BLaER1 treated with 17β-estradiol and CSF1 and Interleukin-3, amounts not matched to agents 10 nM and 100 nM (cell line): ENCODE results near the gene FBXW11.
A peak's percentile ranks its signal among the peaks of the same experiment; 100 is the strongest.

Source experiments
- H3K27ac ChIP-seq, 11 experiments: shearing (Covaris generic); formaldehyde crosslinking; 2 replicates each; pipeline ENCODE4 v1.8.1; 2022
- H3K27me3 ChIP-seq, 11 experiments: shearing (Covaris generic); formaldehyde crosslinking; 2 replicates each; pipeline ENCODE4 v1.8.1; 2022
- H3K36me3 ChIP-seq, 11 experiments: shearing (Covaris generic); formaldehyde crosslinking; 2 replicates each; pipeline ENCODE4 v1.8.1; 2022
- H3K4me1 ChIP-seq, 10 experiments: shearing (Covaris generic); formaldehyde crosslinking; 2 replicates each; pipeline ENCODE4 v1.8.1; 2022
- H3K4me2 ChIP-seq, 11 experiments: shearing (Covaris generic); formaldehyde crosslinking; 2 replicates each; pipeline ENCODE4 v1.8.1; 2022
- H3K4me3 ChIP-seq, 10 experiments: shearing (Covaris generic); formaldehyde crosslinking; 2 replicates each; pipeline ENCODE4 v1.8.1; 2022
- H3K9ac ChIP-seq, 11 experiments: shearing (Covaris generic); formaldehyde crosslinking; 2 replicates each; pipeline ENCODE4 v1.8.1; 2022
- H3K9me3 ChIP-seq, 11 experiments: shearing (Covaris generic); formaldehyde crosslinking; replicated peaks in 1 of 11; 2 replicates each; pipeline ENCODE4 v1.8.1; 2022
- H4K20me1 ChIP-seq, 11 experiments: shearing (Covaris generic); formaldehyde crosslinking; 2 replicates each; pipeline ENCODE4 v1.8.1; 2022
- Cebpa-rat ChIP-seq, 11 experiments: shearing (Covaris generic); IDR thresholded peaks; 2 replicates each; pipeline ENCODE4 v1.8.1; 2022

Gene FBXW11

GRCh38 chr5:171906066-171906570 lies 100.3 kb downstream of the FBXW11 start:
- Histone ChIP-seq H3K4me1 (peaks cover 25 to 36% (median 30%) of the 10 kb centered on the region in 10 experiments), H3K27me3 (no peaks in the 10 kb centered on the region), H3K27ac (peak overlapping the region in 1 of 11 experiments; percentile 43; a peak in 1 of 22 replicates), H4K20me1 (peaks cover 66 to 100% (median 95%) of the 10 kb centered on the region in 11 experiments), H3K36me3 (peaks cover 20 to 63% (median 43%) of the 10 kb centered on the region in 11 experiments), H3K9me3 (no peaks in the 10 kb centered on the region), H3K9ac (peak overlapping the region in 5 of 11 experiments; percentile 13 to 51 (median 21); a peak in 4 of 22 replicates), H3K4me3 (no peak overlapping the region), H3K4me2 (peak overlapping the region; percentile 18 to 81 (median 61); a peak in 21 of 22 replicates)
- no peak for TF ChIP-seq Cebpa-rat (IDR thresholded peaks at IDR 0.05)

GRCh38 chr5:171904886-171905285 lies 101.6 kb downstream of the FBXW11 start:
- Histone ChIP-seq H3K4me3 (no peak overlapping the region), H3K4me1 (peaks cover 25 to 32% (median 29%) of the 10 kb centered on the region in 10 experiments), H3K9me3 (no peaks in the 10 kb centered on the region), H3K27me3 (no peaks in the 10 kb centered on the region), H3K9ac (peak overlapping the region in 1 of 11 experiments; percentile 15; a peak in 1 of 22 replicates), H3K27ac (peak overlapping the region in 2 of 11 experiments; percentile 17 to 43; a peak in 3 of 22 replicates), H3K36me3 (peaks cover 14 to 56% (median 44%) of the 10 kb centered on the region in 11 experiments), H3K4me2 (peak overlapping the region in 8 of 11 experiments; percentile 33 to 81 (median 59); a peak in 13 of 22 replicates), H4K20me1 (peaks cover 71 to 100% (median 96%) of the 10 kb centered on the region in 11 experiments)
- TF ChIP-seq Cebpa-rat (IDR thresholded peaks at IDR 0.05) = no peak

- Histone ChIP-seq H3K4me2 (no peak overlapping the region), H3K9ac (no peak overlapping the region), H3K9me3 (no peaks in the 10 kb centered on the region), H3K27me3 (no peaks in the 10 kb centered on the region), H3K4me3 (no peak overlapping the region), H4K20me1 (peaks cover 45 to 99% (median 83%) of the 10 kb centered on the region in 11 experiments), H3K4me1 (peaks cover 21 to 27% (median 22%) of the 10 kb centered on the region in 10 experiments), H3K36me3 (peaks cover 17 to 70% (median 54%) of the 10 kb centered on the region in 11 experiments; a peak in 21 of 22 replicates), H3K27ac (no peak overlapping the region)
- TF ChIP-seq Cebpa-rat (IDR thresholded peaks at IDR 0.05) = no peak
Observed at GRCh38 chr5:171901764-171902163, 104.7 kb downstream of the FBXW11 start.

GRCh38 chr5:171899792-171900191 lies 106.6 kb downstream of the FBXW11 start:
- TF ChIP-seq Cebpa-rat (IDR thresholded peaks at IDR 0.05) = no peak
- no peak overlapping the region for H3K9ac ChIP-seq
- peaks cover under 1 to 8% (median 3%) of the 10 kb centered on the region in 10 experiments; a peak in 18 of 20 replicates for H3K4me1 ChIP-seq
- no peaks in the 10 kb centered on the region for H3K9me3 ChIP-seq
- no peak overlapping the region for H3K27ac ChIP-seq
- peaks cover 36 to 90% (median 73%) of the 10 kb centered on the region in 11 experiments for H3K36me3 ChIP-seq
- H3K4me3 ChIP-seq = no peak overlapping the region
- no peak overlapping the region for H3K4me2 ChIP-seq
- peaks cover 32 to 99% (median 70%) of the 10 kb centered on the region in 11 experiments for H4K20me1 ChIP-seq
- H3K27me3 ChIP-seq = no peaks in the 10 kb centered on the region

- no peak overlapping the region for H3K27ac ChIP-seq
- no peak overlapping the region for H3K4me3 ChIP-seq
- peaks cover 44 to 91% (median 78%) of the 10 kb centered on the region in 11 experiments for H3K36me3 ChIP-seq
- no peak for TF ChIP-seq Cebpa-rat (IDR thresholded peaks at IDR 0.05)
- no peaks in the 10 kb centered on the region for H3K27me3 ChIP-seq
- H3K4me2 ChIP-seq = no peak overlapping the region
- peaks cover 30 to 98% (median 67%) of the 10 kb centered on the region in 11 experiments for H4K20me1 ChIP-seq
- no peaks in the 10 kb centered on the region for H3K9me3 ChIP-seq
- H3K4me1 ChIP-seq = no peaks in the 10 kb centered on the region
- no peak overlapping the region for H3K9ac ChIP-seq
Observed at GRCh38 chr5:171898879-171899278, 107.6 kb downstream of the FBXW11 start.

GRCh38 chr5:171898386-171898785 lies 108.1 kb downstream of the FBXW11 start:
- TF ChIP-seq Cebpa-rat (IDR thresholded peaks at IDR 0.05) = no peak
- Histone ChIP-seq H3K9ac (no peak overlapping the region), H3K4me3 (no peak overlapping the region), H3K4me1 (no peaks in the 10 kb centered on the region), H3K27me3 (no peaks in the 10 kb centered on the region), H3K27ac (no peak overlapping the region), H4K20me1 (peaks cover 25 to 98% (median 63%) of the 10 kb centered on the region in 11 experiments), H3K9me3 (no peaks in the 10 kb centered on the region), H3K4me2 (no peak overlapping the region), H3K36me3 (peaks cover 48 to 91% (median 80%) of the 10 kb centered on the region in 11 experiments)

GRCh38 chr5:171897231-171897630 lies 109.2 kb downstream of the FBXW11 start:
- Histone ChIP-seq H3K4me3 (no peak overlapping the region), H4K20me1 (peaks cover 18 to 96% (median 52%) of the 10 kb centered on the region in 11 experiments), H3K9ac (no peak overlapping the region), H3K4me2 (no peak overlapping the region), H3K27me3 (no peaks in the 10 kb centered on the region), H3K9me3 (no peaks in the 10 kb centered on the region), H3K27ac (no peak overlapping the region), H3K36me3 (peaks cover 51 to 97% (median 86%) of the 10 kb centered on the region in 11 experiments), H3K4me1 (no peaks in the 10 kb centered on the region)
- no peak for TF ChIP-seq Cebpa-rat (IDR thresholded peaks at IDR 0.05)

GRCh38 chr5:171895081-171895480 lies 111.4 kb downstream of the FBXW11 start:
- no peak overlapping the region for H3K4me2 ChIP-seq
- no peaks in the 10 kb centered on the region for H3K4me1 ChIP-seq
- H3K4me3 ChIP-seq = no peak overlapping the region
- H3K9me3 ChIP-seq = no peaks in the 10 kb centered on the region
- H3K27me3 ChIP-seq = no peaks in the 10 kb centered on the region
- H3K36me3 ChIP-seq = peaks cover 70 to 100% (median 93%) of the 10 kb centered on the region in 11 experiments
- TF ChIP-seq Cebpa-rat (IDR thresholded peaks at IDR 0.05) = no peak
- H3K27ac ChIP-seq = no peak overlapping the region
- peaks cover 0 to 82% (median 38%) of the 10 kb centered on the region in 11 experiments; a peak in 17 of 22 replicates for H4K20me1 ChIP-seq
- no peak overlapping the region for H3K9ac ChIP-seq

GRCh38 chr5:171893290-171893886 lies 113.0 kb downstream of the FBXW11 start:
- no peaks in the 10 kb centered on the region for H3K4me1 ChIP-seq
- no peak overlapping the region for H3K4me2 ChIP-seq
- H3K9ac ChIP-seq = no peak overlapping the region
- H3K4me3 ChIP-seq = no peak overlapping the region
- H3K27ac ChIP-seq = no peak overlapping the region
- H4K20me1 ChIP-seq = peaks cover 0 to 68% (median 27%) of the 10 kb centered on the region in 11 experiments; a peak in 12 of 22 replicates
- no peaks in the 10 kb centered on the region for H3K9me3 ChIP-seq
- no peak for TF ChIP-seq Cebpa-rat (IDR thresholded peaks at IDR 0.05)
- peaks cover 84 to 100% (median 95%) of the 10 kb centered on the region in 11 experiments for H3K36me3 ChIP-seq
- no peaks in the 10 kb centered on the region for H3K27me3 ChIP-seq
